WTC11 (cell line): ENCODE measurements around the gene CD101.

Source experiments
- JUN ChIP-seq: sonication (generic); formaldehyde crosslinking; IDR thresholded peaks from 2 replicates; pipeline ENCODE4 v1.8.0; 2023; ENCODE audit warnings: mild to moderate bottlenecking, missing genetic modification reagents
- ZNF138 ChIP-seq: sonication (generic); formaldehyde crosslinking; conservative IDR thresholded peaks from 2 replicates; pipeline ENCODE4 v1.8.1; 2022; ENCODE audit warnings: mild to moderate bottlenecking, moderate library complexity, missing genetic modification reagents

GRCh38 chr1:117067533-117068370, 66.2 kb downstream of the CD101 start:
- no peak for TF ChIP-seq JUN (CRISPR knock-in tag)
- TF ChIP-seq ZNF138 (CRISPR knock-in tag): no peak
